ENCODE data around the gene MX2.

MX2 gene

GRCh38 chr21:41319273-41319672, 42.6 kb upstream of the MX2 start:
- no peak for DNase-seq (ENCODE audit: low read depth)
- no peak for TF ChIP-seq CTCF (conservative IDR thresholded peaks at IDR 0.05; ENCODE audit: low read depth, low read length)
- H3K4me3 ChIP-seq (ENCODE audit: low read length), result no peak overlapping the region

GRCh38 chr21:41321211-41321907, 40.5 kb upstream of the MX2 start:
- no peak for DNase-seq (ENCODE audit: low read depth)
- H3K4me3 ChIP-seq (ENCODE audit: low read length), result no peak overlapping the region
- no peak for TF ChIP-seq CTCF (conservative IDR thresholded peaks at IDR 0.05; ENCODE audit: low read depth, low read length)

- TF ChIP-seq CTCF (conservative IDR thresholded peaks at IDR 0.05; ENCODE audit: low read depth, low read length), result no peak
- no peak overlapping the region for H3K4me3 ChIP-seq (ENCODE audit: low read length)
- no peak for DNase-seq (ENCODE audit: low read depth)
Measured at GRCh38 chr21:41321908-41322495, 39.8 kb upstream of the MX2 start.

GRCh38 chr21:41322496-41323382, 39.1 kb upstream of the MX2 start:
- no peak for DNase-seq (ENCODE audit: low read depth)
- TF ChIP-seq CTCF (conservative IDR thresholded peaks at IDR 0.05; ENCODE audit: low read depth, low read length), result no peak
- no peak overlapping the region for H3K4me3 ChIP-seq (ENCODE audit: low read length)

- H3K4me3 ChIP-seq (ENCODE audit: low read length), result no peak overlapping the region
- no peak for DNase-seq (ENCODE audit: low read depth)
- no peak for TF ChIP-seq CTCF (conservative IDR thresholded peaks at IDR 0.05; ENCODE audit: low read depth, low read length)
Measured at GRCh38 chr21:41325138-41325912, 36.5 kb upstream of the MX2 start.

GRCh38 chr21:41326414-41327080, 35.3 kb upstream of the MX2 start:
- no peak for TF ChIP-seq CTCF (conservative IDR thresholded peaks at IDR 0.05; ENCODE audit: low read depth, low read length)
- H3K4me3 ChIP-seq (ENCODE audit: low read length), result no peak overlapping the region
- no peak for DNase-seq (ENCODE audit: low read depth)

Measured in retinal pigment epithelial cell (primary cell).